Fibroblast of lung (primary cell): ENCODE results near the gene LPP. TPM values are rescaled to one million over a fixed set of nuclear protein-coding genes. Genes with fewer than 3 reads are reported as not detected.

Experiments used
- DNase-seq, 2 donors: peaks; one replicate each; pipeline versions ENCODE4 v3.0.0 to v3.0.0-alpha.2; 2010; ENCODE audit warnings: low read depth in 2 of 2
- H2AFZ ChIP-seq: 2 replicates; pipeline ENCODE4 v1.5.1; 2012; ENCODE audit warnings: low read length, control low read depth, inconsistent platforms
- H3K27ac ChIP-seq: 2 replicates; pipeline ENCODE4 v1.5.1; 2011; ENCODE audit warnings: low read length, control low read depth; ENCODE audit not compliant: insufficient read depth
- H3K27me3 ChIP-seq: 2 replicates; pipeline ENCODE4 v1.5.1; 2011; ENCODE audit warnings: mild to moderate bottlenecking, low read length; ENCODE audit not compliant: control insufficient read depth, insufficient read depth
- H3K36me3 ChIP-seq: 2 replicates; pipeline ENCODE4 v1.5.1; 2011; ENCODE audit warnings: low read length; ENCODE audit not compliant: control insufficient read depth, insufficient read depth
- H3K4me1 ChIP-seq: 2 replicates; pipeline ENCODE4 v1.5.1; 2011; ENCODE audit warnings: low read length; ENCODE audit not compliant: control insufficient read depth, insufficient read depth; ENCODE audit errors: extremely low read depth
- H3K4me2 ChIP-seq: 2 replicates; pipeline ENCODE4 v1.5.1; 2011; ENCODE audit warnings: low read length, control low read depth; ENCODE audit not compliant: insufficient read depth; ENCODE audit errors: extremely low read depth
- H3K4me3 ChIP-seq, 4 experiments: fragments of 200-600 bp in 1 of 4; sonication (generic) in 1 of 4; replicated peaks in 1 of 4; 2 replicates each; pipeline ENCODE4 v1.5.1; 2011 to 2016; ENCODE audit warnings: low read length in 4 of 4, low read depth in 3 of 4, mild to moderate bottlenecking in 3 of 4, control low read depth in 2 of 4, inconsistent platforms in 1 of 4, mixed read lengths in 1 of 4; ENCODE audit not compliant: insufficient read depth in 1 of 4; ENCODE audit errors: control extremely low read depth in 1 of 4
- H3K79me2 ChIP-seq: 2 replicates; pipeline ENCODE4 v1.5.1; 2012; ENCODE audit warnings: mild to moderate bottlenecking, low read length, inconsistent platforms; ENCODE audit not compliant: control insufficient read depth, insufficient read depth
- H3K9ac ChIP-seq: 2 replicates; pipeline ENCODE4 v1.5.1; 2011; ENCODE audit warnings: mild to moderate bottlenecking, low read length, control low read depth; ENCODE audit not compliant: insufficient read depth
- H3K9me3 ChIP-seq: 2 replicates; pipeline ENCODE4 v1.5.1; 2012; ENCODE audit warnings: low read depth, low read length; ENCODE audit not compliant: control insufficient read depth, insufficient read depth
- H4K20me1 ChIP-seq: 2 replicates; pipeline ENCODE4 v1.5.1; 2011; ENCODE audit warnings: low read length; ENCODE audit not compliant: control insufficient read depth, insufficient read depth; ENCODE audit errors: extremely low read depth
- EZH2 ChIP-seq: IDR thresholded peaks from 2 replicates; pipeline ENCODE4 v1.5.1; 2012; ENCODE audit warnings: low read length, control low read depth, mild to moderate bottlenecking; ENCODE audit errors: missing control alignments
- polyA plus RNA-seq, 2 donors: library from polyadenylated mRNA; depleted of rRNA in 1 of 2; stranded (reverse) in 1 of 2; unstranded in 1 of 2; fragments of >200 nt; gene quantifications; 2 replicates each; pipeline ENCODE4 v1.2.1, GENCODE V29; 2011 to 2012; ENCODE audit warnings: missing spikeins in 1 of 2
- total RNA-seq: library from RNA; depleted of rRNA; stranded (reverse); fragments of >200 nt; gene quantifications from 2 replicates; pipeline ENCODE4 v1.2.1, GENCODE V29; 2014
- TF ChIP-seq, protein P1 (sequence below), 2 donors: IDR thresholded peaks in 1 of 2; conservative IDR thresholded peaks in 1 of 2; 1 replicate in 1 of 2; 2 replicates in 1 of 2; pipeline ENCODE4 v1.5.1; 2011 to 2012; ENCODE audit warnings: low read length in 2 of 2, control low read depth in 1 of 2, inconsistent platforms in 1 of 2, low read depth in 1 of 2, mild to moderate bottlenecking in 1 of 2

The LPP gene
- total and polyA plus RNA-seq, 2 donors (not counting 1 experiment from before 2014, with no cell fraction given) = 69.0 to 124 TPM

DNA sequence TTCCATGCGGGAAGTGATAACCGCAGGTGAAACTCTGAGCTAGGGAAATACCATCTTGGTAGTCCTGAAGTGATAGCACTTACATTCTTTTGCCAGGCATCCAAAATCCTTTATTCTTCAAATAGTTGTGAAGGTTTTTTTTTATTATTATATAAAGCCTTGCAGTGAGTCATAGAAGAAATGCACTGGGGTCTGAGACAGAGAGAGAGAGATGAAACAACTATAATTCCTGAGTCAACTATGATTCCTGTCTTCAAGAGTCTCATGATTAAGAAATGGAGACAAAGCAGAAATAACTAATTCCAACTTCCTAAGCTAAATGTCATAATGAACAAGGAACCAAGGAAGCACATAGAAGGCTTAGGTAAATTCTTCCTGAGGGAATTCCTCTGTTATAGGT lies 495.6 kb downstream of the LPP start:
- peak in 1 of 2 donors; percentile 76 for DNase-seq
- no peak overlapping the region for H3K4me2 ChIP-seq
- H3K9me3 ChIP-seq = no peaks in the 10 kb centered on the region
- H2AFZ ChIP-seq = no peak overlapping the region
- no peaks in the 10 kb centered on the region for H4K20me1 ChIP-seq
- no peak overlapping the region for H3K4me3 ChIP-seq
- no peak overlapping the region for H3K27ac ChIP-seq
- H3K27me3 ChIP-seq = no peaks in the 10 kb centered on the region
- H3K36me3 ChIP-seq = no peaks in the 10 kb centered on the region
- TF ChIP-seq, protein P1, sequence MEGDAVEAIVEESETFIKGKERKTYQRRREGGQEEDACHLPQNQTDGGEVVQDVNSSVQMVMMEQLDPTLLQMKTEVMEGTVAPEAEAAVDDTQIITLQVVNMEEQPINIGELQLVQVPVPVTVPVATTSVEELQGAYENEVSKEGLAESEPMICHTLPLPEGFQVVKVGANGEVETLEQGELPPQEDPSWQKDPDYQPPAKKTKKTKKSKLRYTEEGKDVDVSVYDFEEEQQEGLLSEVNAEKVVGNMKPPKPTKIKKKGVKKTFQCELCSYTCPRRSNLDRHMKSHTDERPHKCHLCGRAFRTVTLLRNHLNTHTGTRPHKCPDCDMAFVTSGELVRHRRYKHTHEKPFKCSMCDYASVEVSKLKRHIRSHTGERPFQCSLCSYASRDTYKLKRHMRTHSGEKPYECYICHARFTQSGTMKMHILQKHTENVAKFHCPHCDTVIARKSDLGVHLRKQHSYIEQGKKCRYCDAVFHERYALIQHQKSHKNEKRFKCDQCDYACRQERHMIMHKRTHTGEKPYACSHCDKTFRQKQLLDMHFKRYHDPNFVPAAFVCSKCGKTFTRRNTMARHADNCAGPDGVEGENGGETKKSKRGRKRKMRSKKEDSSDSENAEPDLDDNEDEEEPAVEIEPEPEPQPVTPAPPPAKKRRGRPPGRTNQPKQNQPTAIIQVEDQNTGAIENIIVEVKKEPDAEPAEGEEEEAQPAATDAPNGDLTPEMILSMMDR (conservative IDR thresholded peaks at IDR 0.05 in 1 of 2, IDR thresholded peaks at IDR 0.05 in 1 of 2; ENCODE audit: low read depth in 1 of 2, low read length in 2 of 2) = no peak
- TF ChIP-seq EZH2 = no peak
- no peaks in the 10 kb centered on the region for H3K79me2 ChIP-seq
- H3K9ac ChIP-seq = no peak overlapping the region
- no peaks in the 10 kb centered on the region for H3K4me1 ChIP-seq

DNA sequence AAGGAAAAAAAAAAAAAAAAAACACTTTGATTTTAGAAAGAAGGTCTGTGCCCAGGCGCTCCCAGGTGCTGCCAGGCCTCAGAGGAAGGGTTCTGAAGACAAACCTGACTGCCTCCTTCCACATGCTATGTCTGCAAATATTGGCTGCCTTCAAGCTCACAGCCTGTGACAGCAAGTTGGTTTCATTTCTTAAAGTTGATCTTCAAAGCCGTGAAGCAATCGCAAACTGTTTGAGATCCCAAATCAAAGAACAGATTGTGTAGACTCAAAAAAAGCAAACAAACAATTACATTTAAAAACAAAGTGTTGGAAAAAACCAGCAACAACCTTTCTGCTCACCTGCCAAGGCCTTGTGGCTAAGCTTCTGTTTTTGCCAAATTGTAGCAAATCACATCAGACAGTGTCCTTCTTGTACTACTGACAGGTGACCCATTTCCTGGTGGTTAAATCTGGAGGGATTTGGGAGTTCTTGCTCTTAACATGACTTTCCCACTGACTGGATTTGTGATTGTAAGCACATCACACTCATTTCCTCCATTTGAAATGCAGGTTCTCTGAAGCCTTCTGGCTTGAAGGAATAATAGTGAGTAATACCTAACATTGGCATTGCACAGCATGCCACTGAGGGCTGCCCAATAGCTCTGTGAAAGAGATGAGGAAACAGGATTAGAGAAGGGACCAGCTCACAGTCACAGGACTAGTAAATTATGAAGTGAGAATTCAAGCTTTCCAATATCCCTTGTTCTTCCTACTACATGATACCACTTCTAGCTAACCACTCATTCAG lies 502.4 kb downstream of the LPP start:
- Histone ChIP-seq H3K9ac (no peak overlapping the region), H3K79me2 (no peaks in the 10 kb centered on the region), H2AFZ (no peak overlapping the region), H3K4me2 (no peak overlapping the region), H4K20me1 (no peaks in the 10 kb centered on the region), H3K4me1 (no peaks in the 10 kb centered on the region), H3K36me3 (no peaks in the 10 kb centered on the region), H3K27ac (no peak overlapping the region), H3K27me3 (no peaks in the 10 kb centered on the region), H3K4me3 (no peak overlapping the region), H3K9me3 (no peaks in the 10 kb centered on the region)
- no peak for TF ChIP-seq EZH2
- TF ChIP-seq, protein P1 (conservative IDR thresholded peaks at IDR 0.05 in 1 of 2, IDR thresholded peaks at IDR 0.05 in 1 of 2; ENCODE audit: low read depth in 1 of 2, low read length in 2 of 2) = no peak
- peak in 1 of 2 donors; percentile 51 for DNase-seq

- Histone ChIP-seq H3K79me2 (no peaks in the 10 kb centered on the region), H4K20me1 (no peaks in the 10 kb centered on the region), H3K9me3 (no peaks in the 10 kb centered on the region), H3K9ac (no peak overlapping the region), H3K27ac (no peak overlapping the region), H3K4me2 (no peak overlapping the region), H3K27me3 (no peaks in the 10 kb centered on the region), H3K36me3 (no peaks in the 10 kb centered on the region), H2AFZ (no peak overlapping the region), H3K4me1 (no peaks in the 10 kb centered on the region), H3K4me3 (no peak overlapping the region)
- no peak for TF ChIP-seq EZH2
- TF ChIP-seq, protein P1 (conservative IDR thresholded peaks at IDR 0.05 in 1 of 2, IDR thresholded peaks at IDR 0.05 in 1 of 2; ENCODE audit: low read depth in 1 of 2, low read length in 2 of 2) = no peak
- DNase-seq = no peak
Observed at GRCh38 chr3:188658606-188659005, 504.6 kb downstream of the LPP start.
